ENCODE measurements around the gene CDH13. TPM values are rescaled to one million over a fixed set of nuclear protein-coding genes. Genes with fewer than 3 reads are reported as not detected.

CDH13 gene
- total and polyA plus RNA-seq, 2 of the 8 experiments (the other 6 are each of a cell fraction or from before 2014, with no cell fraction given): 2.3 to 2.4 TPM

- no peak overlapping the region for H3K4me3 ChIP-seq (ENCODE audit: extremely low read depth in 1 of 4, insufficient read depth in 2 of 4, low read depth in 3 of 4, low read length in 4 of 4)
- no peaks in the 10 kb centered on the region for H3K79me1 ChIP-seq (ENCODE audit: low read depth, low read length)
- no peak overlapping the region for H3K4me2 ChIP-seq (ENCODE audit: insufficient read depth in 1 of 2, low read depth in 2 of 2, low read length in 2 of 2)
- no peak overlapping the region for H2BK120ac ChIP-seq (replicated peaks; ENCODE audit: low read depth, low read length)
- 91% methylated on average over 6 of the region's 6 CpGs; no CpG with 5 or more reads in 1 of the 2 experiments for WGBS, 2 experiments (ENCODE audit: extremely low coverage in 1 of 2, insufficient coverage in 1 of 2, insufficient read length in 1 of 2, insufficient replicate concordance in 2 of 2, low coverage in 1 of 2, low lambda C conversion rate in 2 of 2, missing lambda C conversion rate in 1 of 2)
- no peaks in the 10 kb centered on the region for H3K36me3 ChIP-seq (ENCODE audit: control insufficient read depth in 2 of 4, insufficient read depth in 4 of 4, low read length in 3 of 4)
- no peak overlapping the region for H3K4ac ChIP-seq (replicated peaks; ENCODE audit: insufficient read length, low read depth, low read length)
- H3K79me2 ChIP-seq (ENCODE audit: control insufficient read depth in 1 of 2, insufficient read depth in 2 of 2, low read length in 2 of 2): no peaks in the 10 kb centered on the region
- no peak overlapping the region for H4K91ac ChIP-seq (replicated peaks; ENCODE audit: insufficient read length, low read length)
- no peak for FAIRE-seq
- no peak overlapping the region for H2AFZ ChIP-seq (ENCODE audit: low read length)
- H2BK15ac ChIP-seq (ENCODE audit: low read length): no peak overlapping the region
- H3K27ac ChIP-seq (ENCODE audit: low read depth, low read length): no peak overlapping the region
- no peak overlapping the region for H4K8ac ChIP-seq (ENCODE audit: extremely low read depth, insufficient read depth, low read length)
- no peaks in the 10 kb centered on the region for H4K20me1 ChIP-seq (replicated peaks in 1 of 2; ENCODE audit: control insufficient read depth in 1 of 2, insufficient read depth in 2 of 2, low read length in 2 of 2)
- peak in 1 of 2 experiments; percentile 49 for DNase-seq (ENCODE audit: low read depth in 1 of 2, low spot score in 2 of 2)
- H2BK20ac ChIP-seq (ENCODE audit: low read length): no peak overlapping the region
- H3K14ac ChIP-seq (ENCODE audit: insufficient read length): no peak overlapping the region
- H3K56ac ChIP-seq (replicated peaks; ENCODE audit: insufficient read length, low read depth, low read length): no peak overlapping the region
- TF ChIP-seq RNF2 (IDR thresholded peaks at IDR 0.05; ENCODE audit: borderline replicate concordance, low read depth, low read length, missing control alignments, poor library complexity, severe bottlenecking) (no peak), CREB1 (IDR thresholded peaks at IDR 0.05) (no peak), CTCF (IDR thresholded peaks at IDR 0.05; ENCODE audit: control extremely low read depth in 1 of 3, insufficient read depth in 1 of 3, low read depth in 1 of 3, low read length in 3 of 3) (peak; percentile 29 to 59 (median 44)), RAD21 (IDR thresholded peaks at IDR 0.05 in 1 of 2, conservative IDR thresholded peaks at IDR 0.05 in 1 of 2; ENCODE audit: low read depth in 2 of 2, low read length in 2 of 2) (peak; percentile 37; a peak in 3 of 4 replicates)
- ChIA-PET POLR2A (ENCODE audit: partially characterized antibody) (no interaction called here), CTCF (ENCODE audit: partially characterized antibody) (interaction anchor here (0.7 to 3.1 kb wide), 30 partner anchors 9 to 708 kb away, joined by 3 to 22 read pairs (median 4); no protein-coding TSS in a partner anchor)
- no peak overlapping the region for H3K23ac ChIP-seq (ENCODE audit: insufficient read length)
- H4K5ac ChIP-seq (ENCODE audit: insufficient read length, low read depth, low read length): no peak overlapping the region
- no peak overlapping the region for H2BK12ac ChIP-seq (ENCODE audit: low read depth, low read length)
- H3K9ac ChIP-seq (replicated peaks in 1 of 4; ENCODE audit: extremely low read depth in 1 of 4, low read depth in 3 of 4, low read length in 3 of 4): no peak overlapping the region
- no peak overlapping the region for H3K18ac ChIP-seq (ENCODE audit: extremely low read depth, low read length)
- no peaks in the 10 kb centered on the region for H3K23me2 ChIP-seq (ENCODE audit: low read depth, low read length)
- H3K4me1 ChIP-seq (replicated peaks in 1 of 4; ENCODE audit: control insufficient read depth in 3 of 4, insufficient read depth in 4 of 4, low read length in 3 of 4): no peaks in the 10 kb centered on the region
- no peak overlapping the region for H2BK5ac ChIP-seq (ENCODE audit: low read depth, low read length)
- H3K9me3 ChIP-seq (ENCODE audit: insufficient read depth in 2 of 2, low read depth in 1 of 2, low read length in 1 of 2): no peaks in the 10 kb centered on the region
- H2AK5ac ChIP-seq (ENCODE audit: low read depth, low read length): no peak overlapping the region
- no peaks in the 10 kb centered on the region for H3K27me3 ChIP-seq (replicated peaks in 1 of 4; ENCODE audit: control insufficient read depth in 3 of 4, extremely low read depth in 1 of 4, insufficient read depth in 3 of 4, low read length in 3 of 4)
Observed at GRCh38 chr16:83402160-83402814, 775.5 kb downstream of the CDH13 start.
